ENCODE data around the gene MRPS27. TPM values are rescaled to one million over a fixed set of nuclear protein-coding genes. Genes with fewer than 3 reads are reported as not detected.

The MRPS27 gene
- total and polyA plus RNA-seq, 2 of the 13 experiments (the other 11 are each of a cell fraction or from before 2014, with no cell fraction given) = 71.8 to 115 TPM

DNA sequence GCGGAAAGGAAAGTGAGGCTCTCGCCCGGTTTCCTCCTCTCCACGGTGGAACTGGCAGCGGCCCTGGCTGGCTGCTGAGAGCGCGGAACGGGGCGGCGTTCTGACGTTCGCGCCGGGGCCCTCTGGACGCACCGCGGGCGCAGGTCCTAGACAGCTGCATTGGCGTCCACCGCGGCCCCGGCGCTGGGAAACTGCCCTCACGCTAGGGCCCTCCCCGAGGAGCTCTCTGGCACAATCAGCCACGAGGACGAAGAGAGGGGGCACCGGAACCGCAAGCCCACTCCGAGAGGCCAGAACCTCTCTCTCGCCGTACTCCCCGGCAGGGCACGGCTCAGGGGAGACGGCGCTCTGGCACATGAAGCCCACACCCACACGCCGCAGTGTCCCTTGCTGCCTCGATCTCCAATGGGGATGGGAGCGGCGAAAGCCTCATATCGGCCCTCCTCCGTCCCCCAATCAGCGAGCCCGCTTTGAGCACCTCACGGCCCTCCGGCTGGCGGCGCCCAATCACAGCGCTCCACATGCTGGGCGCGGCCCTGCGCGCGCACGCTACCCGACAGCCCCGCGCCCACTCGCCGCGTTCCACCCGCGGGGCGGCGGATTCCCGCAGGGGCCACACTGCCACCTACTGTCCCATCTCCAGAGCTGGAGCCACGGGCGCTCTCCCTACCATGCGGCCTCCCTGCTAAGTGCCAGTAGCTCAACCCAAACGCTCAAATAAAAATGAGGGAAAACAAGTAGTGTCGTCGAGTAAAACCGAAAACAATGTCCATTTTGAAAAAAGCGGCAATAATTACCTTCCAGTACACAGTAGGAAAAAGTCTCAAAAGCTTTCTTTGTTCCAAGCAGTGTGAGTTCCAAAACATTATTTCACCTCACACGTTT lies 11.8 kb downstream of the MRPS27 start (continued):
- no peak; the same call in 1 of the 2 replicates for TF ChIP-seq ZNF816 (CRISPR knock-in tag; IDR thresholded peaks at IDR 0.05; ENCODE audit: borderline replicate concordance)
- peak; percentile 99 for TF ChIP-seq RBFOX2 (IDR thresholded peaks at IDR 0.05; ENCODE audit: low read depth, low read length)
- peak; percentile 79 for TF ChIP-seq SP4 (CRISPR knock-in tag; IDR thresholded peaks at IDR 0.05)
- peak; percentile 86 for TF ChIP-seq ZNF292 (CRISPR knock-in tag; IDR thresholded peaks at IDR 0.05; ENCODE audit: borderline replicate concordance, low read depth)
- TF ChIP-seq CENPT (CRISPR knock-in tag; IDR thresholded peaks at IDR 0.05; ENCODE audit: low read depth) = no peak; the same call in 1 of the 2 replicates
- peak; percentile 95 for TF ChIP-seq BORCS8-MEF2B (CRISPR knock-in tag; IDR thresholded peaks at IDR 0.05)
- TF ChIP-seq ATF7 (IDR thresholded peaks at IDR 0.05) = no peak
- TF ChIP-seq ATF7 (CRISPR knock-in tag; IDR thresholded peaks at IDR 0.05) = 0 out of 2 replicates have a peak, but pooled peaks have one; percentile 20
- peak; percentile 52; the same call in 1 of the 2 replicates for TF ChIP-seq ZNF343 (CRISPR knock-in tag; IDR thresholded peaks at IDR 0.05)
- no peak for TF ChIP-seq ZBTB1 (CRISPR knock-in tag; IDR thresholded peaks at IDR 0.05; ENCODE audit: borderline replicate concordance)
- no peak; the same call in 1 of the 2 replicates for TF ChIP-seq FOXM1 (CRISPR knock-in tag; IDR thresholded peaks at IDR 0.05)
- TF ChIP-seq, protein P1, sequence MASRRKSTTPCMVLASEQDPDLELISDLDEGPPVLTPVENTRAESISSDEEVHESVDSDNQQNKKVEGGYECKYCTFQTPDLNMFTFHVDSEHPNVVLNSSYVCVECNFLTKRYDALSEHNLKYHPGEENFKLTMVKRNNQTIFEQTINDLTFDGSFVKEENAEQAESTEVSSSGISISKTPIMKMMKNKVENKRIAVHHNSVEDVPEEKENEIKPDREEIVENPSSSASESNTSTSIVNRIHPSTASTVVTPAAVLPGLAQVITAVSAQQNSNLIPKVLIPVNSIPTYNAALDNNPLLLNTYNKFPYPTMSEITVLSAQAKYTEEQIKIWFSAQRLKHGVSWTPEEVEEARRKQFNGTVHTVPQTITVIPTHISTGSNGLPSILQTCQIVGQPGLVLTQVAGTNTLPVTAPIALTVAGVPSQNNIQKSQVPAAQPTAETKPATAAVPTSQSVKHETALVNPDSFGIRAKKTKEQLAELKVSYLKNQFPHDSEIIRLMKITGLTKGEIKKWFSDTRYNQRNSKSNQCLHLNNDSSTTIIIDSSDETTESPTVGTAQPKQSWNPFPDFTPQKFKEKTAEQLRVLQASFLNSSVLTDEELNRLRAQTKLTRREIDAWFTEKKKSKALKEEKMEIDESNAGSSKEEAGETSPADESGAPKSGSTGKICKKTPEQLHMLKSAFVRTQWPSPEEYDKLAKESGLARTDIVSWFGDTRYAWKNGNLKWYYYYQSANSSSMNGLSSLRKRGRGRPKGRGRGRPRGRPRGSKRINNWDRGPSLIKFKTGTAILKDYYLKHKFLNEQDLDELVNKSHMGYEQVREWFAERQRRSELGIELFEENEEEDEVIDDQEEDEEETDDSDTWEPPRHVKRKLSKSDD (CRISPR knock-in tag; IDR thresholded peaks at IDR 0.05; ENCODE audit: low read depth) = no peak; the same call in none of the 2 replicates
- 0 out of 2 replicates have a peak, but pooled peaks have one; percentile 50 for TF ChIP-seq ISX (CRISPR knock-in tag; conservative IDR thresholded peaks at IDR 0.05)
- peak; percentile 87 for TF ChIP-seq ZBTB7A (CRISPR knock-in tag; IDR thresholded peaks at IDR 0.05)
- TF ChIP-seq ZNF180 (CRISPR knock-in tag; IDR thresholded peaks at IDR 0.05; ENCODE audit: borderline replicate concordance, low read depth) = no peak
- TF ChIP-seq, protein P2, sequence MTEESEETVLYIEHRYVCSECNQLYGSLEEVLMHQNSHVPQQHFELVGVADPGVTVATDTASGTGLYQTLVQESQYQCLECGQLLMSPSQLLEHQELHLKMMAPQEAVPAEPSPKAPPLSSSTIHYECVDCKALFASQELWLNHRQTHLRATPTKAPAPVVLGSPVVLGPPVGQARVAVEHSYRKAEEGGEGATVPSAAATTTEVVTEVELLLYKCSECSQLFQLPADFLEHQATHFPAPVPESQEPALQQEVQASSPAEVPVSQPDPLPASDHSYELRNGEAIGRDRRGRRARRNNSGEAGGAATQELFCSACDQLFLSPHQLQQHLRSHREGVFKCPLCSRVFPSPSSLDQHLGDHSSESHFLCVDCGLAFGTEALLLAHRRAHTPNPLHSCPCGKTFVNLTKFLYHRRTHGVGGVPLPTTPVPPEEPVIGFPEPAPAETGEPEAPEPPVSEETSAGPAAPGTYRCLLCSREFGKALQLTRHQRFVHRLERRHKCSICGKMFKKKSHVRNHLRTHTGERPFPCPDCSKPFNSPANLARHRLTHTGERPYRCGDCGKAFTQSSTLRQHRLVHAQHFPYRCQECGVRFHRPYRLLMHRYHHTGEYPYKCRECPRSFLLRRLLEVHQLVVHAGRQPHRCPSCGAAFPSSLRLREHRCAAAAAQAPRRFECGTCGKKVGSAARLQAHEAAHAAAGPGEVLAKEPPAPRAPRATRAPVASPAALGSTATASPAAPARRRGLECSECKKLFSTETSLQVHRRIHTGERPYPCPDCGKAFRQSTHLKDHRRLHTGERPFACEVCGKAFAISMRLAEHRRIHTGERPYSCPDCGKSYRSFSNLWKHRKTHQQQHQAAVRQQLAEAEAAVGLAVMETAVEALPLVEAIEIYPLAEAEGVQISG (CRISPR knock-in tag; IDR thresholded peaks at IDR 0.05) = peak; percentile 87
- peak; percentile 79; the same call in 1 of the 2 replicates for TF ChIP-seq ZNF335 (CRISPR knock-in tag; IDR thresholded peaks at IDR 0.05)
- TF ChIP-seq ZNF136 (CRISPR knock-in tag; IDR thresholded peaks at IDR 0.05; ENCODE audit: low read depth) = peak; percentile 78; the same call in 1 of the 2 replicates
- TF ChIP-seq REL (CRISPR knock-in tag; conservative IDR thresholded peaks at IDR 0.05) = peak; percentile 94
- no peak for TF ChIP-seq NFE2L2 (IDR thresholded peaks at IDR 0.05; ENCODE audit: low read length)
- TF ChIP-seq ZNF160 (CRISPR knock-in tag; IDR thresholded peaks at IDR 0.05) = peak; percentile 81
- TF ChIP-seq HMGA1 (CRISPR knock-in tag; conservative IDR thresholded peaks at IDR 0.05) = no peak

Measured in HepG2 (cell line).